HG03097 (cell line): ENCODE data around the gene BRSK2.

ENCODE experiments used
- ATAC-seq: cut with Tn5 transposase; IDR thresholded peaks from one replicate; pipeline ENCODE4 v1.9.1; 2021; ENCODE audit not compliant: unreplicated experiment, low FRiP score

The BRSK2 gene

GRCh38 chr11:1490651-1491050 is 100.9 kb downstream of the BRSK2 start:
- ATAC-seq: no peak

- ATAC-seq: no peak
These were observed 101.6 kb downstream of the BRSK2 start for GRCh38 chr11:1491379-1491778.

GRCh38 chr11:1493650-1494244 is 104.0 kb downstream of the BRSK2 start:
- ATAC-seq: no peak

- no peak for ATAC-seq
These were observed 104.9 kb downstream of the BRSK2 start for GRCh38 chr11:1494650-1495049.

- ATAC-seq: no peak
These were observed 106.5 kb downstream of the BRSK2 start for GRCh38 chr11:1496091-1496760.

GRCh38 chr11:1496761-1497095 is 107.0 kb downstream of the BRSK2 start:
- ATAC-seq: no peak

GRCh38 chr11:1497600-1497999 is 107.9 kb downstream of the BRSK2 start:
- no peak for ATAC-seq

- no peak for ATAC-seq
These were observed 108.5 kb downstream of the BRSK2 start for GRCh38 chr11:1498262-1498661.

- ATAC-seq: no peak
These were observed 109.6 kb downstream of the BRSK2 start for GRCh38 chr11:1499261-1499890.

GRCh38 chr11:1499899-1500298 is 110.2 kb downstream of the BRSK2 start:
- no peak for ATAC-seq

GRCh38 chr11:1500466-1501420 is 111.0 kb downstream of the BRSK2 start:
- ATAC-seq: no peak

GRCh38 chr11:1501421-1502167 is 111.9 kb downstream of the BRSK2 start:
- no peak for ATAC-seq

- no peak for ATAC-seq
These were observed 112.6 kb downstream of the BRSK2 start for GRCh38 chr11:1502168-1502953.

GRCh38 chr11:1502954-1503707 is 113.4 kb downstream of the BRSK2 start:
- no peak for ATAC-seq

- ATAC-seq: no peak
These were observed 114.0 kb downstream of the BRSK2 start for GRCh38 chr11:1503708-1504104.

GRCh38 chr11:1504138-1504537 is 114.4 kb downstream of the BRSK2 start:
- no peak for ATAC-seq

- ATAC-seq: no peak
These were observed 115.0 kb downstream of the BRSK2 start for GRCh38 chr11:1504581-1505290.

GRCh38 chr11:1505480-1505879 is 115.7 kb downstream of the BRSK2 start:
- no peak for ATAC-seq
